Hypothalamus (tissue), 51 donors: ENCODE measurements around the gene CDC5L.
"Not testable (repeated sequence)": the region's sequence is repeated elsewhere in the genome, so short reads cannot be mapped to it uniquely, and the experiment has no call there.

Experiments used
- DNase-seq, 51 donors: peaks; one replicate each; lab custom pipeline; 2025; lab: John Stamatoyannopoulos, UW

Gene CDC5L

DNA sequence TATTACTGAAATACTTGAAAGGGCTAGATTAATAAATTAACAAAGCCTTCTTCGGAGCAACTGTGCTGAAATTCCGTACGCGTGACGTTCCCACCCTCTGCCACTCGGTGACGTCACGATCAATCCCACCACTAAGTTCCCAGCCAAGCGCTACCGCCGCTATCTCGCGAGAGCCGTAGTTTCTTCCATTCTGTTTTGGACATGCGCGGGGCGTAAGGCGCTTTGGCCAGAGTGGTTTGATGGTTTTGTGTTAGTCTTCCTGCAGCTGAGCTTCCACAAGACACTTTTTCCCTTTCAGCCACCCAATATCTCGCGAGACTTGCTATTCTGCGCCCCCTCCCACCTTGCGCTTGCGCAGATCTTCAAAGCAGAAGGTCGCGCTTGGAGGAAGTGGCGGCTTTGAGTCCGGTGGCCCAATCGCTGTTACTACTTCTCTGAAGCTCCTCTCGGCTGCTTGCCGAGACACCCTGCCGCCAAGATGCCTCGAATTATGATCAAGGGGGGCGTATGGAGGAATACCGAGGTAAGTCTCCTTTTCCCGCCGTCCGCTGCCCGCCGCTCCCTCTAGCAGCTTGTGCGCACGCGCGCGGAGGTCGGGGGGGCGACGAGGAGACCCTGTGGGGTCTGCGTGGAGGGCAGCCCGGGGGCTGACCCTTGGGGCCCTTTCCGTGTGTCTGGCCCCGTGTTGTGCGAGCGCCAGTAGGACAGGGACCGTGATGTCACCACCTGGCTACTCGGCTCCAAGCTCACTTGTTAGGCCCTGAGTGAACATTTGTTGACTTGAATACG is at the start of gene CDC5L:
Gene CDC5L (plus strand): TSS at position 361 of the 789 bp plus-strand sequence. CDS start 118 bp downstream, at position 479.
- DNase-seq, result peak; percentile 61 to 97 (median 88)

DNA sequence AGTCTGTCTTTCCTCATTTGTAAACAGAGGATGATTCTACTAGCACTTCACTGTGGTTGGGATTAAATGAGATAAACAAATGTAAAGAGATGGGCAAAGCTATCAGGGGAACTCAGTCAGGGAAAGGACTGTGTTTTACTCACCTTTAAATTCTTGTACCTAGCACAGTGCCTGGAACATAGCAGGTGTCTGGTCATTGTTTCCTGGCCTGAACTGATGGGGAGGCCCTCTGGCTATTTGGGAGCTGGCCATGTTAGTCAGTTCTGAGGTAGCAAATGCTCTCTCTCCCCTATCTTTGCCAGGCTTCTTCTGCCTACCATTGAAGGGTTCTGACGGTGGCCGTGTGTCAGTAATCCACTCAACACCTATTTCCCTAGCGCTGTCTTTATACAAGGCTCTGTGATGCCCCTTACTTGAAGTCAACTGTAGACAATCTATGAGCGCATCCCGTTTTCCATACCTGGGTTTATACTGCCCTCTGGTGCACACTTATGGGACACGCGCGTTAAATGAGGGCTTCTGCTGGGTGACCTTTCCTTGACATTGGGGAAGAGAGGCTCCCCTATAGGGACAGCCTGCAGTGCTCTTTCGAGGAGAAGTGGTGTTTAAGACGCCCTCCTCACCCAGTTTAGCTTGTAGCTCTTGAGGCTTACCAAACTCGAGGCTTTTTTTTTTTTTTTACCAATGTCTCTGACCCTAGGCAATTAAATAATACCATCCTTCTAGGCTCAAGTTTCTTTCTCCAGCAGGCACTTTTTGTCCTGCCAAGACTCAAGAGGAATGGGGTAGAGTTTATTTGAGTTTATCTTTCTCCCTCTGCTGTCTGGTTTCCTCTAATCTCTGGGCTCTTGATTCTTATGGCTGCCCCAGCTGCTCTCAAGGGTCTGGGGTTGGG is 49.0 kb upstream of the CDC5L start:
- peak in 38 of 51 donors; percentile 3 to 68 (median 26) for DNase-seq

DNA sequence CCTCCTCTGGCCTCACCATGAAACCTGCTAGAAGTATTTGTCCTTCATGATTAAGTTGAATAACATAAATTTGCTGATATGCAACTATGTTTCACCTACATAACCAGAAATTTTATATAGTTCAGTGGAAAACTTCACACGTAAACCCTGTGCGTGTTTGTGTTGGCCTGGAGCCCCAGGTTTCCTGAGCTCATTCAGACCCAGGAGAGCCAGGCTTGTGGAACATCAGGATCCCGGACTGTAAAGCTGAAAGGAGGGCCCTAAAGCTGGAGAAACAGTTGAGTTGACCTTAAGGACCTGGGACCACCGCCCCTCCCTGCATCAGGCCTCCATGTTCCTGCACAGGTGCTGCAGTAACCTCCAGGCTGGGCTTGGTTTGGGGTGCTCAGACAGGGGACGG is 48.2 kb upstream of the CDC5L start:
- no peak for DNase-seq

DNA sequence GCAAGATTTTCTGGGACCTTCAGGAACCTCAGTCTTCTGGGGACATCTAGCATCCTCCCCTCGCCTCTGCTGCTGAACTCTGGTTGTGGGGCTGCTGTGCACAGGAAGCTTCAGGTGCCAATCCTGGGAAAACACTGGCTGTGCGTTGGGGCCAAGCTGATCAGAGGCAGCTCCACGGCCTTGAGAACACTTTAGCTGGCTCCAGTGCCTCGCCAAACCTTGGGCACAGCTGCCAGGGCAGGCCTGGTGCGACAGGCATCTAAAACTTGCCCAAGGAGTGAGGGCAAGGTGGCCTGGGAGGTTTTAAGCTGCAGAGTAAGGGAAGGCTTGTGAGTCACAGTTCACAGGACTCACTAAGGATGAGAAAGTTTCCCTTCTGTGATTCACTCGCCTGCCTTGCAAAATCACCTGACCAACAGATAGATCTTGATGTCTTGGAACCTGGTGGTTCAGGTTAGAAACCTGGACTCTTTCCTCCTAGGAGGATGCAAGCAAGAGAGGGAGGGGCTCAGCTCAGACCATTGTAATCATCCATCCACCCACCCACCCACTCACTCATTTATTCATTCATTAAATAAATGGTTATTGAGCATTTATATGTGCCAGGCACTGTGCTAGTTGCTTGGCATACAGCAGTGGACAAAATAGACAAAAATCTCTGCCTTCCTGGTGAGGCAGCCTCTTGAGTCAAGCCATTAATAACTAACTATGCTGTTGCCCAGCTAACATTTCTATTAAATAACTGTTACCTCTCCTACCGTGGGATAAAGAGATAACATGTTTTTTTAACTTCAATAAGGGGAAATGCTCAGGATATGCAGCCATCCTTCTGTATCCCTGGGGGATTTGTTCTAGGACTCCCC is 47.5 kb upstream of the CDC5L start:
- no peak for DNase-seq

DNA sequence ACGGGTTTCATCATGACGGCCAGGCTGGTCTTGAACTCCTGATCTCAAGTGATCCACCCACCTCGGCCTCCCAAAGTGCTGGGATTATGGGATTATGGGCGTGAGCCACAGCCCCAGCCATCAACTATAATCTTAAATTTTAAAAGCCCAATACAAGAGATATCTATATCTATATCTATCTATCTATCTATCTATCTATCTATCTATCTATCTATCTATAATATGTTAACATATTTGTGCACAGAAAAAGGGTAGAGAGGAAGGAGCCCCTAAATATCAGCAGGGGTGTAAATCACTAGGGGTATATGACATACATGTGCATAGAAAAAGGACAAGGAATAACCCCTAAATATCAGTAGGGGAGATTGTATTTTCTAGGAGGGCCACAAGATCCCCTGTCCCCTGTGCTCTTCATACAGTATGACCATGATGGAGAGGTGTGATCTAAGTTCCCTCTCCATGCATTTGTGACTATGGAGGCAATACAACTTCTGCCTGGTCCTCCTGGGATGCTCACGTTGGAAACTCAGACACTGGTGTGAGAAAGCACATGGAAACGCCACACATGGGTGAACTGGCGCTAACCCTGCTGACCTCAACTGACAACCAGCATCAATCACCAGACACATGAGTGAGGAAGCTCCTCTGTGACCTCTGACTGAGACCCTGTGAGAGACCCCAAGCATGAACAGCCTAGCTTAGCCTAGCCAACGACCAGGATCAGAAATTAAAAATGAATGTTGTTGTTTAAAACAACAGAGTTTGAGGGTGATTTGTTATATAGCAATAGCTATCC is 46.2 kb upstream of the CDC5L start:
- DNase-seq, result no peak

DNA sequence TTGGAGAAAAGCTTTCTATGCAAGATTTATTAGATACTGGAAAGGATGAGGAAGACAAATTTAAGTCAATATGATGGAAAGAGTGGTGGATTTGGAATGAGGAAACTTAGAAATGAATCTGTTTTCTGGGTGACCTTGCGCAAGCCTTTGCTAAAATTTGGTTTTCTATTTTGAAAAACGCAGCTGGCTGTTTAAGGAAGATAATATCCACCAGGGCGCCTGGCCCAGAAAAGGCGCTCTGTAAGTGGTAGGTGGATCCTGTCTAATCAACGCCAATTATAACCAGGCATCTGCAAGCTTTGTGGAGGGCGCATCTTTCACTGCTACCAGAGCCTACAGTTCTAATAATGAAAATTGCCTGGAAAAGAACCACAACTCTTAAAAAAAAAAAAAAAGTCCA is 45.5 kb upstream of the CDC5L start:
- DNase-seq, result peak in 1 of 51 donors; percentile 15

DNA sequence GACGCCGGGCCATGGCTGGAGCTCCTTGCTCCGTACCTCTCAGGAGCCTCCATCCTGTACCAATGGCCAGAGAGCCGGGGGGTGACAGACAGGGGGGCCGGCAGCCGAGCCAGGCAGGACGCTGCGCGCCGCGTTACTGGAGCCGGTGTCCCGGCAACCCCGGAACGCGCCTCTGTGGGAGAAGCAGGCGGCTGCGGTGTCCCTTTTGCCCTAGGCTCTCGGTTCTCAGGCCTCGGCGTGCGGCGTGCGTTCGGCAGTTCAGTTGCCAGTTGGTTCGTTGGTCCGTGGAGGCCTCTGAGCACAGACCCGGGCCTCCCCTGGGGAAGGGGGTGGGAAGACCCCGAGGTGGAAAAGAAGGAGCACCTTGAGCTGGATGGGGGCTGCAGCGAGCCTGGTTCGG is 45.0 kb upstream of the CDC5L start, which contains the start of gene SPATS1:
Gene SPATS1 (plus strand): TSS at position 162 of the 400 bp plus-strand sequence. CDS start 446 bp downstream, outside the sequence.
- peak in 22 of 51 donors; percentile 4 to 38 (median 19) for DNase-seq

DNA sequence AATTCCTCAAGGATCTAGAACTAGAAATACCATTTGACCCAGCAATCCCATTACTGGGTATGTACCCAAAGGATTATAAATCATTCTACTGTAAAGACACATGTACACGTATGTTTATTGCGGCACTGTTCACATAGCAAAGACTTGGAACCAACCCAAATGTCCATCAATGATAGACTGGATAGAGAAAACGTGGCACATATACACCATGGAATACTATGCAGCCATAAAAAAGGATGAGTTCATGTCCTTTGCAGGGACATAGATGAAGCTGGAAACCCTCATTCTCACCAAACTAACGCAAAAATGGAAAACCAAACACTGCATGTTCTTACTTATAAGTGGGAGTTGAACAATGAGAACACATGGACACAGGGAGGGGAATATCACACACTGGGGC is 40.7 kb upstream of the CDC5L start:
- DNase-seq, result not testable (repeated sequence)

DNA sequence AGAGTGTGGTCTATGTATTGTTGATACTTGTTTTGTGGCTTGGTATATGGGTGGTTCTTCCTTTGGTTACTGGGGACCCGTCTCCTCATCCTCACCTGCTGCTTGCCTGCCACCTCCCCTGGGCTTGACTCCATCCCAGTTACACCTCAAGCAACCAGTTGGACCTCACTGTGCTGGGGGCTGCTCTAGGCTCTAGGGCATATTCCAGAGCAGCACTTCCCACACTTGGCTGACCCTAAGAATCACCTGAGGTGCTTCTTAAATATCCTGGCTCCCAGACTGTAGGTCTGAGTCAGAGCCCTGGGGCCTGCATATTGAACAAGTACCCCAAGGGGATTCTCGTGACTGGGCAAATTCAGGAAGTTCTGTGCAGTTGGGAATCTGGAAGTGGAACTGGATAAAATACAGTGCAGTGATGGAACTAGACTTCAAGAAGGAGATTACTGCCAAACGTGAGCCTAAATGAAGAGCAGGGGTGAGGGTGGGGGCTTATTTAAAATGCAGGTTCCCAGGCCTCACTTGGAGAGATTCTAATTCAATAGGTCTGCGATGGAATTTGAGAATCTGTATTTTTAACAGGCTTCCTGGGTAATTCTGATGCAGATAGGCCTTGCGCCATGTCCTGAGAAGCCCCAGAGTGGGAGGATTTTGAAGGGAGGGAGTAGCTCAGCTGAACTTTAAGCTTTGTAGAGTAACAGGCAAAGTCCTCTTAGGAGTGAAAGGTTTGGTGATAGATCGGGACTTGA is 37.4 kb upstream of the CDC5L start:
- DNase-seq, result no peak

DNA sequence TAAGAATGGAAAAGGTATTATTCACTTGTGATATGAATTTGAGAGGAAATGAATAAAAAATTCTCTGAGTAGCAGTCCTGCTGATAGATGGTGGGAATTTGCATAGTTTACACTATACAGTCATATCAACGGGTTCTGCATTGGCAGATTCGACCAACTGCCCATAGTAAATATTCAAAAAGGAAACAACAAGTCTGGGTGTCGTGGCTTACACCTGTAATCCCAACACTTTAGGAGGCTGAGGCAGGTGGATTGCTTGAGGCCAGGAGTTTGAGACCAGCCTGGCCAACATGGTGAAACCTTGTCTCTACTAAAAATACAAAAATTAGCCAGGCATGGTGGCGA is 36.9 kb upstream of the CDC5L start:
- DNase-seq, result not testable (repeated sequence)

DNA sequence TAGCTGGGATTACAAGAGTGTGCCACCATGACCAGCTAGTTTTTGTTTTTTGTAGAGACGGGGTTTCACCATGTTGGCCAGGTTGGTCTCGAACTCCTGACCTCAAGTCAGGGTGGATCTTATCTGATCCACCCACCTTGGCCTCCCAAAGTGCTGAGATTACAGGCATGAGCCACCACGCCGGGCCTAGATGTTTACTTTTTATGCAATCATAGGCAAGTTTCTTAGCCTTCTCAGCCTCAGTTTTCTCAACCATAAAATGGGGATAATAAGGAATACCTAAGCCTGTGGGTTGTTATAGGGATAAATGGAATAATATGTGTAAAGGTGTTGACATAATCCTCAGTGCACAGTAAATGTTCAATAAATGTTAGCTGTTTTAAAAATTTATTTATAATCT is 35.2 kb upstream of the CDC5L start:
- DNase-seq, result no peak

DNA sequence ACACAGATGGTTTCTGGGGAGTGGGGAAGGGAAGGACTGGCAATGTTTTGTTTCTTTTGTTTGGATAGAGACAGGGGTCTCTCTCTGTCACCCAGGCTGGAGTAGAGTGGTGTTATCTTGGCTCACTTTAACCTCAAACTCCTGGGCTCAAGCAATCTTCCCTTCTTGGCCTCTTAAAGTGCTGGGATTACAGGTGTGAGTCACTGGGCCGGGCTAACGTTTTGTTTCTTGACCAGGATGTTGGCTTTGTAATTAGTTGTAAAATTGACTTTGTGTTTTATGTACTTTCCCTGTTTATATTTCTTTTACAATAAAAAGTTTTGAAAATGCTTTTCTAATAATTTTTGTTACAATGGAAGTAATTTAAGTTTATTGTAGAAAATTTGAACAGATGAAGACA is 34.2 kb upstream of the CDC5L start:
- no peak for DNase-seq

DNA sequence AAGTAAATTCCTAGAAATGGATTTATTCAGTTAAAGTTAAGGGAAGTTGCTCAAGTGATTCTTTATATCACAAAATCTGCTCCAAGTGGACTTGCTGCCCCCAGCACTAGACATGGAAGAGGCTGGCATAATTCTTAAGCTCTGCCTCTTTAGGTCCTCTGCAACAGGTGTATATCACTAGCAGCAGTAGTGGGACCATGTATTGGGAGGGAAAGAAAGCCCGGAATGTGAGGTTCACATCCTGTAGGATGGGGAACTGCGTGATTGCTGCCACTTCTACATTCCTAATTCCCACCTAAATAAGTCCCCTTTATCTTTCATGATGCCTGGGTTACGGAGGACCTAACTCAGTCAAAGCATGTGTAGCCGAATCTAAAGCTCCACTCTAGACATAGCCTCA is 31.9 kb upstream of the CDC5L start:
- DNase-seq, result no peak

DNA sequence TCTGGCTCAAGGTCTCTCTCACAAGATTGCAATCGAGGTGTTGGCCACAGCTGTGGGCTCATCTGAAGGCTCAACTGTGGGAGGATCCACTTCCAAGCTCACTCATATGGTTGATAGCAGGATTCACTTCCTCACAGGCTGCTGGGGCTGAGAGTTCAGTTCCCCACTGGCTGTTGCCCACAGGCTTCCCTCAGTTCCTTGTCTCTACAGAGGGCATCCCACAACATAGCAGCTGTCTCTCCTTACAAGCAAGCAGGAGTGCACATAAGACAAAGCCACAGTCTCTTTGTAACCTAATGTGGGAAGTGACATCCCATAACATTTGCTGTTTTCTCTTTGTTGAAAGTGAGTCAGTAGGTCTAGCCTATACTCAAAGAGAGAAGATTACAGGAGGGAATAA is 31.0 kb upstream of the CDC5L start:
- no peak for DNase-seq

DNA sequence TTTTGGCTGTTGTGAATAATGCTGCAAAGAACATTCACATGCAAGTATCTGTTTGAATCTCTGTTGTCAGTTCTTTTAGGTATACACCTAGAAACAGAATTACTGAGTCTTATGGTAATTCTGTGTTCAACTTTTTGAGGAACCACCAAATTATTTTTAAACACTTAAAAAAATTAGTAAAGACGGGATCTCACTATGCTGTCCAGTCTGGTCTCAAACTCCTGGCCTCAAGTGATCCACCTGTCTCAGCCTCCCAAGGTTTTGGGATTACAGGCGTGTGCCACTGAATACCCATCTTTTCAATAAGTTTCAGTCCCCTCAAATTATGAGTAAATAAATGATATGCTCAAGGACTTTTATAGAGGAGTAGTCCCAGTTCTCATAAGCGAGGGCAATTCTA is 27.5 kb upstream of the CDC5L start:
- DNase-seq, result no peak

DNA sequence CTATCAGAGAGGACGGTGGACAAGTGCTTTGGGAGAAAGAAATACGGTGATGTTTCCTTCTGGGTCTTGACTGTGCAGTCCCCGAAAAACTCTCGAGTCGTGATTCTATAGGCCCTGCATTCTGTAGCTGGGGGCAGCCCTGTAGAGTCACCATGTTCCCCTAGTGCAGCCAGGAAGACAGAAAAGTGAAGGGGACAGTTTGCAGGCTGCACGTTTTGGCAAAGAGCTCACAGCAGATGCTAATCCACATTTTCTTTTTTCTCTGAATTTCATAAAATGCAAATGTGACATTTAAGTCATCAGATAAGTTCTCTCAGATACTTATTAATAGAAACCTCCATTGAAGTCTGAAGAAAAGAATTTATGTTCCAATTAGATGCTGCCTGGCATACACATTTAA is 25.6 kb upstream of the CDC5L start:
- peak in 1 of 51 donors; percentile 8 for DNase-seq

DNA sequence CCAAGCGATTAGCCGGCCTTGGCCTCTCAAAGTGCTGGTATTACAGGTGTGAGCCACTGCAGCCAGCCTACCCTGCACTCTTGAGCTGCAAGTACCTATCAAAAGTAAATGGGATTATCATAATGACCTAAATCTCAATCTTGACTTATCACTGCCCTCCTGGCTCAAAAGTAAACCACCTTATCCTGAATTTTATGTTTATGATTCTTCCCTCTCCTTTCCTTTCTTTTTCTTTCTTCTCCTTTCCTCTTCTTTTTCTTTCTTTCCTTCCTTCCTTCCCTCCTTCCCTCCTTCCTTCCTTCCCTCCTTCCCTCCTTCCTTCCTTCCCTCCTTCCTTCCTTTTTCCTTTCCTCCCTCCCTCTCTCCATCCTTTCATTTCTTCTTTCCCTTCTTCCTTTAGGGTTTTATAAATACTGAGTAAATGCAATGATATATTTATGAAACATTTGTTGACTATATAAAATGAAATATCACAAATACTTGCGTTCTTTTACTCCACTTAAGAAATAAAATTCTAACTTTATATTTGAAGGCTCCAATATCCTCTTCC is 24.1 kb upstream of the CDC5L start:
- no peak for DNase-seq

DNA sequence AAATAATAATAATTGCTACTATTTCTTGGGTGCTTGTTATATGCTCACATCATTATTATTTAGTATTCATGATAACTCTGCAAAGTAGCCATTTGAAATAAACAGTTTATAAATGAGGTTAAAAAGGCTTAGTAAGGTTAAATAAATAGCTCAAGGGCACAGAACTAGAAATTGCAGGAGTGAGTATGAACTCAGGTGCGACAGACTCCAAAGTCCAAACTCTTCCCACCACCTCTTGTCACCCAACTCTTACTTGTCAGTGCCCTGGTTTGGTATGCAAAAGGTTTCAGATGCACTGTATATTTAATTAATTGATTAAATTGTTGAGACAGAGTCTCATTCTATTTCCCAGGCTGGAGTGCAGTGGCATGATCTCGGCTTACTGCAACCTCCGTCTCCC is 20.7 kb upstream of the CDC5L start:
- no peak for DNase-seq

DNA sequence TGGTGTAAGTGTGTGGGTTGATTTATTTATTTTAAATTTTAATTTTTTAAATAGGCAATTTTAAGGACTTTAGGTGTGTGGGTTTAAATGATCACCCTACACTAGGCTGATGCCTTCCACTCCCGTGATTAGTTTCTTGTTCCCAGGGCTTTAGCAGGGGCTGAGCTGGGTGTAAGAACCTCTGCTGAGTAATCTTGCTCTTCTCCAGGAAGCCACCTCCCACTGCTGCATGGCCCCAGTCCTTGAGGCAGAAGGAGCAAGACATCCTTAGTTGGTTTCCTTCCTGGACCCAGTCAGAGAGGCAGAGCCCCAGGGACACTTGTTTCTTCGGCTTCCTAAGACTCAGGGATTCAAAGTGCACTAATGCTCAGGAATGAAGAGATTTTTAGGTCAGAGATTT is 19.8 kb upstream of the CDC5L start:
- DNase-seq, result no peak
